Endothelial cell of umbilical vein (primary cell): ENCODE measurements around the gene CFAP20DC. TPM values are rescaled to one million over a fixed set of nuclear protein-coding genes. Genes with fewer than 3 reads are reported as not detected.

Experiments used
- BruUV-seq: library from RNA; stranded (reverse); fragments of 400-500 nt; replicated peaks from 2 replicates; lab custom pipeline; 2021; lab: Mats Ljungman, UMichigan
- CTCF ChIA-PET: fragments of 300-600, 350-600 bp; sonication (Branson Sonifier 250); formaldehyde crosslinking; loops from one replicate; lab custom pipeline; 2021; ENCODE audit warnings: antibody characterized with exemption, inconsistent platforms; lab: Charles Lee
- POLR2A ChIA-PET: fragments of 300-600, 350-600 bp; sonication (Branson Sonifier 250); formaldehyde crosslinking; loops from one replicate; lab custom pipeline; 2021; ENCODE audit warnings: antibody characterized with exemption, inconsistent platforms; lab: Charles Lee
- DNase-seq: peaks from one replicate; pipeline ENCODE4 v3.0.0-alpha.2; 2011; ENCODE audit warnings: low read depth, low spot score
- FAIRE-seq: peaks from 2 replicates; lab custom pipeline; 2011; peaks lifted over from hg19 to GRCh38; lab: Jason Lieb, UNC
- H2AFZ ChIP-seq: 2 replicates; pipeline ENCODE4 v1.6.0; 2012; ENCODE audit warnings: low read depth, low read length, control low read depth, inconsistent platforms
- H3K27ac ChIP-seq: 2 replicates; pipeline ENCODE4 v1.5.1; 2011; ENCODE audit warnings: low read depth, mild to moderate bottlenecking, control low read depth, low read length, moderate library complexity; ENCODE audit not compliant: insufficient read depth
- H3K27me3 ChIP-seq, 2 experiments: 2 replicates each; pipeline versions ENCODE4 v1.6.0 to v1.6.1; 2011; ENCODE audit warnings: low read length in 2 of 2, mixed read lengths in 1 of 2; ENCODE audit not compliant: control insufficient read depth in 2 of 2, insufficient read depth in 2 of 2
- H3K36me3 ChIP-seq, 2 experiments: 2 replicates in 1 of 2; 3 replicates in 1 of 2; pipeline ENCODE4 v1.5.1; 2011; ENCODE audit warnings: low read length in 2 of 2, mild to moderate bottlenecking in 1 of 2, moderate library complexity in 1 of 2; ENCODE audit not compliant: control insufficient read depth in 2 of 2, insufficient read depth in 2 of 2; ENCODE audit errors: extremely low read depth in 1 of 2
- H3K4me1 ChIP-seq: 3 replicates; pipeline ENCODE4 v1.5.1; 2011; ENCODE audit warnings: mild to moderate bottlenecking, low read length; ENCODE audit not compliant: control insufficient read depth, insufficient read depth; ENCODE audit errors: extremely low read depth
- H3K4me2 ChIP-seq: 2 replicates; pipeline ENCODE4 v1.6.1; 2011; ENCODE audit warnings: low read length, control low read depth, mixed read lengths; ENCODE audit not compliant: insufficient read depth
- H3K4me3 ChIP-seq, 3 experiments: fragments of 200-600 bp in 1 of 3; sonication (generic), shearing (Covaris generic) in 1 of 3; replicated peaks in 1 of 3; 2 replicates each; pipeline ENCODE4 v1.5.1; 2011 to 2016; ENCODE audit warnings: control low read depth in 3 of 3, low read length in 3 of 3, mild to moderate bottlenecking in 2 of 3, inconsistent platforms in 1 of 3, low read depth in 1 of 3, moderate library complexity in 1 of 3; ENCODE audit not compliant: insufficient read depth in 1 of 3
- H3K79me2 ChIP-seq: 2 replicates; pipeline ENCODE4 v1.6.0; 2012; ENCODE audit warnings: low read length, inconsistent platforms; ENCODE audit not compliant: control insufficient read depth, insufficient read depth
- H3K9ac ChIP-seq: replicated peaks from 2 replicates; pipeline ENCODE3; 2011; ENCODE audit warnings: low read length, control low read depth; ENCODE audit not compliant: insufficient read depth; ENCODE audit errors: extremely low read depth
- H3K9me1 ChIP-seq: replicated peaks from 3 replicates; pipeline ENCODE4 v1.6.0; 2011; ENCODE audit warnings: mild to moderate bottlenecking, low read length; ENCODE audit not compliant: control insufficient read depth, insufficient read depth; ENCODE audit errors: extremely low read depth
- H3K9me3 ChIP-seq: replicated peaks from 2 replicates; pipeline ENCODE4 v1.5.1; 2012; ENCODE audit warnings: low read length, inconsistent platforms; ENCODE audit not compliant: control insufficient read depth, insufficient read depth
- H4K20me1 ChIP-seq: replicated peaks from 2 replicates; pipeline ENCODE3; 2011; ENCODE audit warnings: mild to moderate bottlenecking, low read length; ENCODE audit not compliant: control insufficient read depth, insufficient read depth; ENCODE audit errors: extremely low read depth
- CTCF ChIP-seq, 2 donors: IDR thresholded peaks; 1 replicate in 1 of 2; 2 replicates in 1 of 2; pipeline ENCODE4 v1.5.1; 2011; ENCODE audit warnings: low read length in 2 of 2, mild to moderate bottlenecking in 2 of 2, moderate library complexity in 2 of 2, control low read depth in 1 of 2, inconsistent platforms in 1 of 2, low read depth in 1 of 2; ENCODE audit not compliant: insufficient read depth in 1 of 2; ENCODE audit errors: extremely low read depth in 1 of 2
- EZH2 ChIP-seq: IDR thresholded peaks from 2 replicates; pipeline ENCODE4 v1.6.1; 2012; ENCODE audit warnings: borderline replicate concordance, low read depth, mild to moderate bottlenecking, moderate library complexity, low read length, inconsistent platforms; ENCODE audit not compliant: severe bottlenecking
- FOS ChIP-seq: IDR thresholded peaks from 2 replicates; pipeline ENCODE4 v1.6.1; 2011; ENCODE audit warnings: mild to moderate bottlenecking, low read length, moderate library complexity, borderline replicate concordance; ENCODE audit not compliant: insufficient read depth
- GATA2 ChIP-seq: IDR thresholded peaks from 2 replicates; pipeline ENCODE4 v1.7.0; 2011; ENCODE audit warnings: low read depth, mild to moderate bottlenecking, moderate library complexity, mixed read lengths, low read length; ENCODE audit not compliant: insufficient read length, insufficient read depth
- JUN ChIP-seq: IDR thresholded peaks from 2 replicates; pipeline ENCODE4 v1.6.1; 2011; ENCODE audit warnings: borderline replicate concordance, low read depth; ENCODE audit not compliant: insufficient read length, insufficient read depth
- MAX ChIP-seq: IDR thresholded peaks from 2 replicates; pipeline ENCODE4 v1.6.1; 2011; ENCODE audit not compliant: insufficient read depth, insufficient read length
- MYC ChIP-seq: IDR thresholded peaks from one replicate; pipeline ENCODE4 v1.6.1; 2011; ENCODE audit warnings: mild to moderate bottlenecking, low read depth, low read length
- POLR2A ChIP-seq: IDR thresholded peaks from 2 replicates; pipeline ENCODE4 v1.6.1; 2012; ENCODE audit warnings: low read depth, mild to moderate bottlenecking, control low read depth, low read length
- POLR2AphosphoS5 ChIP-seq: IDR thresholded peaks from 2 replicates; pipeline ENCODE4 v1.6.1; 2012; ENCODE audit warnings: low read depth, mild to moderate bottlenecking, control low read depth, low read length, moderate library complexity; ENCODE audit not compliant: insufficient read depth
- dilution Hi-C: fragments of 300-500 bp; cut with MboI; formaldehyde crosslinking; loops from one replicate; pipeline ENCODE4 v1.15.0; 2019; ENCODE audit warnings: low sequenced_read_pairs; ENCODE audit not compliant: extremely low pct_ligation_motif_present
- intact Hi-C: fragments of 100-400 bp; cut with micrococcal nuclease; formaldehyde crosslinking; loops from one replicate; pipeline ENCODE4 v1.10.0; 2022
- polyA plus RNA-seq, 4 experiments: library from polyadenylated mRNA; depleted of rRNA in 3 of 4; stranded (reverse) in 3 of 4; unstranded in 1 of 4; fragments of >200 nt; gene quantifications; 2 replicates each; pipeline versions ENCODE4 v1.2.1 to v1.2.3, GENCODE V29; 2011 to 2012; ENCODE audit warnings: missing spikeins in 1 of 4
- total RNA-seq: library from RNA; stranded (reverse); gene quantifications from 2 replicates; pipeline ENCODE4 v1.2.3, GENCODE V29; 2021

The CFAP20DC gene
- total and polyA plus RNA-seq, 2 donors (not counting 3 experiments of a cell fraction or from before 2014, with no cell fraction given), result 0.92 to 2.1 TPM

GRCh38 chr3:58948018-58948417 is 101.8 kb downstream of the CFAP20DC start:
- Histone ChIP-seq H3K4me2 (no peak overlapping the region), H4K20me1 (no peaks in the 10 kb centered on the region), H2AFZ (no peak overlapping the region), H3K27me3 (no peaks in the 10 kb centered on the region), H3K9me1 (no peaks in the 10 kb centered on the region), H3K27ac (no peak overlapping the region), H3K9ac (no peak overlapping the region), H3K9me3 (no peaks in the 10 kb centered on the region), H3K4me3 (no peak overlapping the region), H3K79me2 (no peaks in the 10 kb centered on the region), H3K36me3 (no peaks in the 10 kb centered on the region), H3K4me1 (no peaks in the 10 kb centered on the region)
- no peak for DNase-seq
- CTCF ChIA-PET, result no interaction called here
- POLR2A ChIA-PET, result no interaction called here
- intact Hi-C loops, result no loop called here
- TF ChIP-seq MYC (no peak), GATA2 (no peak), FOS (no peak), JUN (no peak), EZH2 (no peak), CTCF (IDR thresholded peaks at IDR 0.05; ENCODE audit: extremely low read depth in 1 of 2, insufficient read depth in 1 of 2, low read depth in 1 of 2, low read length in 2 of 2) (no peak), MAX (no peak), POLR2A (no peak), POLR2AphosphoS5 (no peak)
- dilution Hi-C loops, result no loop called here
- no TSS peak for BruUV-seq
- FAIRE-seq, result no peak
